Ascending aorta (tissue), 2 donors: ENCODE results near the gene DPYD. TPM values are rescaled to one million over a fixed set of nuclear protein-coding genes. Genes with fewer than 3 reads are reported as not detected.

ENCODE experiments used
- DNase-seq, 2 donors: peaks; one replicate each; pipeline ENCODE4 v3.0.0-alpha.2; 2019; ENCODE audit warnings: low spot score in 2 of 2
- H3K27ac ChIP-seq, 2 donors: fragments of 200-600 bp; sonication (generic); one replicate each; pipeline ENCODE4 v1.5.1; 2016 to 2017; ENCODE audit warnings: mild to moderate bottlenecking in 1 of 2
- H3K27me3 ChIP-seq: fragments of 200-600 bp; sonication (generic); one replicate; pipeline ENCODE4 v1.5.1; 2017
- H3K36me3 ChIP-seq, 2 donors: fragments of 200-600 bp; sonication (generic); one replicate each; pipeline ENCODE4 v1.5.1; 2016
- H3K4me1 ChIP-seq, 2 donors: fragments of 200-600 bp; sonication (generic); one replicate each; pipeline ENCODE4 v1.5.1; 2016 to 2017; ENCODE audit warnings: mild to moderate bottlenecking in 1 of 2
- H3K4me3 ChIP-seq, 2 donors: fragments of 200-600 bp; sonication (generic); one replicate each; pipeline ENCODE4 v1.5.1; 2016 to 2017; ENCODE audit warnings: mild to moderate bottlenecking in 1 of 2
- H3K9me3 ChIP-seq, 2 donors: fragments of 200-600 bp; sonication (generic); one replicate each; pipeline ENCODE4 v1.5.1; 2016
- intact Hi-C: fragments of 100-400 bp; cut with DNase I; formaldehyde crosslinking; loops from one replicate; pipeline ENCODE4 v1.15.1; 2023
- total RNA-seq: library from RNA; depleted of rRNA; stranded (reverse); fragments of >200 nt; gene quantifications from one replicate; pipeline ENCODE4 v1.1.0, GENCODE V29; 2016
- TF ChIP-seq, protein P1 (sequence below), 3 experiments: fragments of 200-600 bp in 2 of 3; fragments of 450-650 bp in 1 of 3; sonication (generic) in 2 of 3; IDR thresholded peaks; one replicate each; pipeline ENCODE4 v1.5.1; 2016 to 2019; ENCODE audit warnings: antibody characterized with exemption in 3 of 3, mild to moderate bottlenecking in 1 of 3, moderate library complexity in 1 of 3

DPYD gene
- total RNA-seq, 1 donor from 2014 or later: 22.9 TPM

GRCh38 chr1:97834899-97835298 lies 85.9 kb downstream of the DPYD start:
- Histone ChIP-seq H3K27me3 (no peaks in the 10 kb centered on the region), H3K36me3 (no peaks in the 10 kb centered on the region), H3K4me1 (no peaks in the 10 kb centered on the region), H3K9me3 (no peaks in the 10 kb centered on the region), H3K4me3 (no peak overlapping the region), H3K27ac (no peak overlapping the region)
- TF ChIP-seq, protein P1, sequence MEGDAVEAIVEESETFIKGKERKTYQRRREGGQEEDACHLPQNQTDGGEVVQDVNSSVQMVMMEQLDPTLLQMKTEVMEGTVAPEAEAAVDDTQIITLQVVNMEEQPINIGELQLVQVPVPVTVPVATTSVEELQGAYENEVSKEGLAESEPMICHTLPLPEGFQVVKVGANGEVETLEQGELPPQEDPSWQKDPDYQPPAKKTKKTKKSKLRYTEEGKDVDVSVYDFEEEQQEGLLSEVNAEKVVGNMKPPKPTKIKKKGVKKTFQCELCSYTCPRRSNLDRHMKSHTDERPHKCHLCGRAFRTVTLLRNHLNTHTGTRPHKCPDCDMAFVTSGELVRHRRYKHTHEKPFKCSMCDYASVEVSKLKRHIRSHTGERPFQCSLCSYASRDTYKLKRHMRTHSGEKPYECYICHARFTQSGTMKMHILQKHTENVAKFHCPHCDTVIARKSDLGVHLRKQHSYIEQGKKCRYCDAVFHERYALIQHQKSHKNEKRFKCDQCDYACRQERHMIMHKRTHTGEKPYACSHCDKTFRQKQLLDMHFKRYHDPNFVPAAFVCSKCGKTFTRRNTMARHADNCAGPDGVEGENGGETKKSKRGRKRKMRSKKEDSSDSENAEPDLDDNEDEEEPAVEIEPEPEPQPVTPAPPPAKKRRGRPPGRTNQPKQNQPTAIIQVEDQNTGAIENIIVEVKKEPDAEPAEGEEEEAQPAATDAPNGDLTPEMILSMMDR (IDR thresholded peaks at IDR 0.05): no peak
- DNase-seq: no peak
- intact Hi-C loops: no loop called here

DNA sequence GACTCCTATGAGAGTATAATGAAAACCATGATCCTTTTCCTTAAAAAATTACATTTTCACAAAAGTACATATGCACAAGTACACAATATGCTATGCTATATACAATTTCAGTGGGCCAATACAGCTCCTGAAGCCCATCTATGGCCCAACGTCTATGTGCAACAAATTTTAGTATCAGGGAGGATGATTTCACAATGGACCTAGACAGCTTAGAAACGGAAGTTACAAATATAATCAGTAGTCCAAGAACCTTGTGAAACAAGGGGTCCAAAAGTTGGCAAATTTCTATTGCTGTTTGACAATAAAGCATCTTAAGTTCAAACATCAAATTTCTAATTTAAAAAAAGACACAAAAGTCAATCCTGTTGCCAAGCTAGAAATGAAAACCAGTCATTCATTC lies 87.0 kb downstream of the DPYD start:
- no peak for DNase-seq
- TF ChIP-seq, protein P1 (IDR thresholded peaks at IDR 0.05): no peak
- no peaks in the 10 kb centered on the region for H3K27me3 ChIP-seq
- H3K4me3 ChIP-seq: no peak overlapping the region
- intact Hi-C loops: no loop called here
- no peaks in the 10 kb centered on the region for H3K4me1 ChIP-seq
- no peaks in the 10 kb centered on the region for H3K36me3 ChIP-seq
- no peak overlapping the region for H3K27ac ChIP-seq
- no peaks in the 10 kb centered on the region for H3K9me3 ChIP-seq

- intact Hi-C loops: no loop called here
- TF ChIP-seq, protein P1 (IDR thresholded peaks at IDR 0.05): no peak
Measured at GRCh38 chr1:97832481-97832880, 88.4 kb downstream of the DPYD start.

DNA sequence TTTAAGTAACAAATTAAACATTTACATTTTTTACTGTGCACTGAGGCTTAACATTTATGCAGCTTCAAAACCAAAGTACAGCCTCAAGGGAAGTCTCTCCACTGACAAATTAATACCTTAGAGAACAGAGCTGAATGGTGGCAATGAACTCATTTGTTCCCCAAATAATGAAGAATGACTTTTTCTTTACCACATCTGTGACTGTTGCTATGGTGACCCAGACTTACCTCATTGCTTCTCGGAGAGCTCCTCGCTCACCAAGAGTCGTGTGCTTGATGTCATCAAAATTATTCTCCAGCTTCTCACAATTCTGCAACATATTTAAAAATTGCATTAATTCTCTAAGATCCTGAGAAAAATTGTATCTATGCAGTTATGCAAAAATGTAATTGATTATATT lies 92.9 kb downstream of the DPYD start:
- DNase-seq: no peak
- H3K36me3 ChIP-seq: no peaks in the 10 kb centered on the region
- TF ChIP-seq, protein P1 (IDR thresholded peaks at IDR 0.05): no peak
- H3K27ac ChIP-seq: no peak overlapping the region
- intact Hi-C loops: no loop called here
- no peak overlapping the region for H3K4me3 ChIP-seq
- no peaks in the 10 kb centered on the region for H3K9me3 ChIP-seq
- no peaks in the 10 kb centered on the region for H3K27me3 ChIP-seq
- H3K4me1 ChIP-seq: no peaks in the 10 kb centered on the region

More at GRCh38 chr1:97832481-97832880, 88.4 kb downstream of the DPYD start:
- H3K4me3 ChIP-seq: no peak overlapping the region
- H3K27ac ChIP-seq: no peak overlapping the region
- H3K9me3 ChIP-seq: no peaks in the 10 kb centered on the region
- no peak for DNase-seq
- no peaks in the 10 kb centered on the region for H3K27me3 ChIP-seq
- H3K4me1 ChIP-seq: no peaks in the 10 kb centered on the region
- H3K36me3 ChIP-seq: no peaks in the 10 kb centered on the region

- H3K27ac ChIP-seq: no peak overlapping the region
- no peak for DNase-seq
- no peak overlapping the region for H3K4me3 ChIP-seq
- intact Hi-C loops: no loop called here
- H3K36me3 ChIP-seq: no peaks in the 10 kb centered on the region
- H3K9me3 ChIP-seq: no peaks in the 10 kb centered on the region
- TF ChIP-seq, protein P1 (IDR thresholded peaks at IDR 0.05): no peak
- no peaks in the 10 kb centered on the region for H3K27me3 ChIP-seq
- H3K4me1 ChIP-seq: no peaks in the 10 kb centered on the region
Measured at GRCh38 chr1:97826820-97827219, 94.0 kb downstream of the DPYD start.

GRCh38 chr1:97824624-97825023 lies 96.2 kb downstream of the DPYD start:
- intact Hi-C loops: no loop called here
- H3K36me3 ChIP-seq: no peaks in the 10 kb centered on the region
- no peaks in the 10 kb centered on the region for H3K9me3 ChIP-seq
- H3K27me3 ChIP-seq: no peaks in the 10 kb centered on the region
- DNase-seq: no peak
- no peak overlapping the region for H3K4me3 ChIP-seq
- no peak overlapping the region for H3K27ac ChIP-seq
- no peaks in the 10 kb centered on the region for H3K4me1 ChIP-seq
- TF ChIP-seq, protein P1 (IDR thresholded peaks at IDR 0.05): no peak
